IPS-18c (cell line): ENCODE results near the gene CIBAR2.

Experiments
- H3K4me3 ChIP-seq: 2 replicates; pipeline ENCODE4 v1.7.0; 2013; ENCODE audit warnings: low read depth, mild to moderate bottlenecking, low read length, moderate library complexity; ENCODE audit not compliant: insufficient read depth
- H3K9me3 ChIP-seq: one replicate; pipeline ENCODE4 v1.6.1; 2013; ENCODE audit warnings: mild to moderate bottlenecking, low read length, moderate library complexity; ENCODE audit not compliant: control insufficient read depth, insufficient read depth

Gene CIBAR2

GRCh38 chr16:85079785-85080570 is 32.3 kb downstream of the CIBAR2 start:
- no peaks in the 10 kb centered on the region for H3K9me3 ChIP-seq
- no peak overlapping the region for H3K4me3 ChIP-seq

- Histone ChIP-seq H3K9me3 (no peaks in the 10 kb centered on the region), H3K4me3 (no peak overlapping the region)
These were observed 33.3 kb downstream of the CIBAR2 start for GRCh38 chr16:85078952-85079351.

- no peak overlapping the region for H3K4me3 ChIP-seq
- no peaks in the 10 kb centered on the region for H3K9me3 ChIP-seq
These were observed 34.0 kb downstream of the CIBAR2 start for GRCh38 chr16:85078226-85078625.

- no peaks in the 10 kb centered on the region for H3K9me3 ChIP-seq
These were observed 34.6 kb downstream of the CIBAR2 start for GRCh38 chr16:85077576-85078125.

GRCh38 chr16:85077039-85077438 is 35.2 kb downstream of the CIBAR2 start:
- no peak overlapping the region for H3K4me3 ChIP-seq
- H3K9me3 ChIP-seq = no peaks in the 10 kb centered on the region

More at GRCh38 chr16:85077576-85078125, 34.6 kb downstream of the CIBAR2 start:
- no peak overlapping the region for H3K4me3 ChIP-seq

- no peak overlapping the region for H3K4me3 ChIP-seq
These were observed 36.9 kb downstream of the CIBAR2 start for GRCh38 chr16:85075236-85075924.

GRCh38 chr16:85074225-85074914 is 37.9 kb downstream of the CIBAR2 start:
- Histone ChIP-seq H3K4me3 (no peak overlapping the region), H3K9me3 (no peaks in the 10 kb centered on the region)

More at GRCh38 chr16:85075236-85075924, 36.9 kb downstream of the CIBAR2 start:
- no peaks in the 10 kb centered on the region for H3K9me3 ChIP-seq

- H3K4me3 ChIP-seq = no peak overlapping the region
- H3K9me3 ChIP-seq = no peaks in the 10 kb centered on the region
These were observed 39.3 kb downstream of the CIBAR2 start for GRCh38 chr16:85072947-85073346.

- no peaks in the 10 kb centered on the region for H3K9me3 ChIP-seq
These were observed 40.0 kb downstream of the CIBAR2 start for GRCh38 chr16:85072076-85072860.

GRCh38 chr16:85069171-85069570 is 43.1 kb downstream of the CIBAR2 start:
- Histone ChIP-seq H3K4me3 (no peak overlapping the region), H3K9me3 (no peaks in the 10 kb centered on the region)

More at GRCh38 chr16:85072076-85072860, 40.0 kb downstream of the CIBAR2 start:
- no peak overlapping the region for H3K4me3 ChIP-seq

GRCh38 chr16:85068746-85069145 is 43.5 kb downstream of the CIBAR2 start:
- H3K4me3 ChIP-seq = no peak overlapping the region
- H3K9me3 ChIP-seq = no peaks in the 10 kb centered on the region

- H3K4me3 ChIP-seq = no peak overlapping the region
These were observed 44.8 kb downstream of the CIBAR2 start for GRCh38 chr16:85067426-85067825.

GRCh38 chr16:85067024-85067423 is 45.2 kb downstream of the CIBAR2 start:
- Histone ChIP-seq H3K4me3 (no peak overlapping the region), H3K9me3 (no peaks in the 10 kb centered on the region)

More at GRCh38 chr16:85067426-85067825, 44.8 kb downstream of the CIBAR2 start:
- no peaks in the 10 kb centered on the region for H3K9me3 ChIP-seq

GRCh38 chr16:85066346-85066885 is 45.9 kb downstream of the CIBAR2 start:
- no peak overlapping the region for H3K4me3 ChIP-seq
- H3K9me3 ChIP-seq = no peaks in the 10 kb centered on the region

- H3K4me3 ChIP-seq = no peak overlapping the region
- no peaks in the 10 kb centered on the region for H3K9me3 ChIP-seq
These were observed 47.2 kb downstream of the CIBAR2 start for GRCh38 chr16:85065099-85065498.

GRCh38 chr16:85064186-85064585 is 48.1 kb downstream of the CIBAR2 start:
- Histone ChIP-seq H3K9me3 (no peaks in the 10 kb centered on the region), H3K4me3 (no peak overlapping the region)
